Astrocyte of the cerebellum (primary cell): Measurements from ENCODE around the gene MAMLD1.

Experiments used
- DNase-seq: peaks from one replicate; pipeline ENCODE4 v3.0.0-alpha.2; 2011; ENCODE audit warnings: low read depth
- H3K4me3 ChIP-seq: 2 replicates; pipeline ENCODE4 v1.5.1; 2011; ENCODE audit warnings: mild to moderate bottlenecking, low read depth, low read length, moderate library complexity
- in situ Hi-C: cut with HindIII; loops from 2 replicates; pipeline ENCODE4 v1.10.0; 2017; ENCODE audit warnings: low sequenced_read_pairs
- TF ChIP-seq, protein P1 (sequence below): IDR thresholded peaks from 2 replicates; pipeline ENCODE4 v1.5.1; 2012; ENCODE audit warnings: low read length, low read depth, moderate library complexity, mild to moderate bottlenecking; ENCODE audit errors: missing control alignments

Gene MAMLD1

DNA sequence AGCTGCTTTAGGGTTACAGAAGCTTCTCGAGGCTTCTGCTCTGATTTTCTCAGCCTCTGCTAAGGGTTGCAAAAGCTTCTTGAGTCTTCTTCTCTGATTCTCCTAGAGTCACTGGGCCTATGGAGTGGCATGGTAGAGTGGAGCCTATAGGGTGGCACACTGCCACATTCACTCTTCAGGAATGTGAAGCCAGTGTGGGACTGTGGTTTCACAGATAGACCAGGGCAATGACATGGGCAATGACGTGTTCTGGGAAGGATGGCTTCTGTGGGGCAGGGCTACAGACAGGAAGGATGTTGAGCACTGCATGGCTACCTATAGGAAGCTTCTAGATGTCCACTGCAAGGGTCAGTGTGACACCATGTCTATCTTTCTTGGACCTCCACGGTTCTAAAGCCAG, 11.0 kb upstream of the MAMLD1 start:
- DNase-seq = no peak
- H3K4me3 ChIP-seq = no peak overlapping the region
- TF ChIP-seq, protein P1, sequence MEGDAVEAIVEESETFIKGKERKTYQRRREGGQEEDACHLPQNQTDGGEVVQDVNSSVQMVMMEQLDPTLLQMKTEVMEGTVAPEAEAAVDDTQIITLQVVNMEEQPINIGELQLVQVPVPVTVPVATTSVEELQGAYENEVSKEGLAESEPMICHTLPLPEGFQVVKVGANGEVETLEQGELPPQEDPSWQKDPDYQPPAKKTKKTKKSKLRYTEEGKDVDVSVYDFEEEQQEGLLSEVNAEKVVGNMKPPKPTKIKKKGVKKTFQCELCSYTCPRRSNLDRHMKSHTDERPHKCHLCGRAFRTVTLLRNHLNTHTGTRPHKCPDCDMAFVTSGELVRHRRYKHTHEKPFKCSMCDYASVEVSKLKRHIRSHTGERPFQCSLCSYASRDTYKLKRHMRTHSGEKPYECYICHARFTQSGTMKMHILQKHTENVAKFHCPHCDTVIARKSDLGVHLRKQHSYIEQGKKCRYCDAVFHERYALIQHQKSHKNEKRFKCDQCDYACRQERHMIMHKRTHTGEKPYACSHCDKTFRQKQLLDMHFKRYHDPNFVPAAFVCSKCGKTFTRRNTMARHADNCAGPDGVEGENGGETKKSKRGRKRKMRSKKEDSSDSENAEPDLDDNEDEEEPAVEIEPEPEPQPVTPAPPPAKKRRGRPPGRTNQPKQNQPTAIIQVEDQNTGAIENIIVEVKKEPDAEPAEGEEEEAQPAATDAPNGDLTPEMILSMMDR = no peak
- in situ Hi-C loops = no loop called here

DNA sequence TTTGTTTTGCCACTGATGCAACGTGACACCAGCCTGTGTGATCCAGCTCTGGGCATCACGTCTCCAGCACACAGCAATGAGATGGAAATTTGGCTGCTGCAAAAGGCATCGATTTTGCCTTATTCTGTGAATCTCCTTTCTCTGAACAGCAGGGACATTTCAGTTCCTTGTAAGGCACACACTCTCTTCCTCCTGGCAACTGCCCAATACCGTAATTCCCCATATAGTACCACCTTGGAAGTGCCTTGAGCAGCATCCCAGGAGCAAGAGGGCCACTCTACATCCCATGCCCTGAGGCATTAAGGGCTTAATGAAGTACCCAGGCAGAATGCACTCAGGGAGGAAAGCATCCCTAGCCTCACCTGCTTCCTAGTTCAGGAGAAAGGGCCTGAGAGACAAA, 10.5 kb upstream of the MAMLD1 start:
- in situ Hi-C loops = no loop called here
- no peak overlapping the region for H3K4me3 ChIP-seq
- TF ChIP-seq, protein P1 = no peak
- DNase-seq = no peak

DNA sequence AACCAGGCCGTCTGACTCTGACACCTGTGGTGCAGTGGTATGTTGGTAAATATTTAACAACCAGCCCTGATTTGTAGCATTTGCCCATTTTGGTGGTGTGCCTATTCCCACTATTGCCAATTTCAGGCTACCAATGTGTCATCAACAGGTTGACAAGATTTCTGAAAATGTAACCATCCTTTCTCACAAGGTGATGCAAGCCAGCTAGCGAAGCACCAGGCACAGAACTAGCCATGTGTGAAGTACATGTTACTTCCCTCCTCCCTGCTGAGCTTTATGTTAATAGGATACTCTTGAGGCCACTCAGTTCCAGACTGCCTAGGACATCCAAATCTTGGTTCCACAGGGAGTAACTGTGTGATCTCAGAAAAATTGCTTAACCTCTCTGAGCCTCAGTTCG, 7.2 kb upstream of the MAMLD1 start:
- TF ChIP-seq, protein P1 = no peak
- in situ Hi-C loops = no loop called here
- no peak overlapping the region for H3K4me3 ChIP-seq
- no peak for DNase-seq

DNA sequence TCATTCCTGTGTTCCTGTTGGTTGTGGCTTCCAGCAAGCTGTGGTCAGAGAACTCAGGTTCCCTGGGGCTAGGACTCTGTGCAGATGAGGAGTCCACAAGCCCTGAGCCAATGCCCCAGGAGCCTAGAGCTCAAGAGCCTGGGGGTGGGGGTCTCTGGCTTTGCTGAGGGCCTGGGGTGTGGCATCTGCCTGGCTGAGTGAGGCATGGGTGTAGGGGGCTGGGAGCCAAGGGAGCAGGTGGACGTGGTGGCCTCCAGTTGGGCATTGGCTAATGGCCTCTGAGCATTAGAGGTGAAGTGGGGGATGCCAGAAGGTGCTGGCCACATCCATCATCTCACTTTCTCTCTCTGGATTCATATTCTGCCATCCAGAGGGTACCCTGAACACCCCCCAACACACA, 5.3 kb upstream of the MAMLD1 start:
- DNase-seq = no peak
- no peak overlapping the region for H3K4me3 ChIP-seq
- in situ Hi-C loops = no loop called here
- TF ChIP-seq, protein P1 = no peak

DNA sequence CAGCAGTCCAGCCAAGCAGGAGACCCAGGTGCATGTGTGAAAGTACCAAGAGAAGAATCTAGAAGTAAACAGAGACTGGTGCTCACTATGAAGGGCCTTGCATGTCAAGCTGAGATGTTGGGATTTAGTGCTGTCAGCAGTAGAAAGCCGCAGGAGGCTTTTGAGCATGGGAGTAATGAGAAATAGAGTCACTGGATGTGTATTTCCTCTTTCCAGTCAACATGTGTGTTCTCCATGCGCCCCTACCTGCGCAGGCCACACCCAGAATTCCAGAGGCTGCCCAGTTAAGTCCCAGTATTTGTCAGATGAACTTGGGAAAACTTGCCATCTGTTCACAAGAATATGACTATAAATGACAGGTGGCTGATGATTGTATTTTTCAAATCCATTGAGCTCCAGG, 4.5 kb upstream of the MAMLD1 start:
- in situ Hi-C loops = no loop called here
- no peak overlapping the region for H3K4me3 ChIP-seq
- DNase-seq = no peak
- TF ChIP-seq, protein P1 = no peak

DNA sequence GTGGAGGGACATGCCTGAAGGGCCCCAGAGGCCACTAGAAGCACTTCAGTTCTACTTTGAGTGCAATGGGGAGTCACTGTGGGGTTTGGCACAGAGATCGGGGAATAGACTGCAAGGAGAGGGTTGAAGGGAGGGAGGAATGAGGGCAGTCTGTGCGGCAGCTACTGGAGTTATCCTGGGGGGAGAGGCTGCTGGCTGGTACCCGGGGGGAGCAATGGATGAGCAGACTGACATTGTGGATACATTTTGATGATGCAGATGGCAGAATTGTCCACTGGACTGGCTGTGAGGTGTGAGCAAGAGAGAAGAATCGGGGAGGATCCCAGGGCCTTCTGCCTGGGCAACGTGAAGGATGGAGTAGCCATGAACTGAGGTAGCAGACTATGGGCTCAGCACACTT, 2.8 kb upstream of the MAMLD1 start:
- H3K4me3 ChIP-seq = no peak overlapping the region
- in situ Hi-C loops = no loop called here
- no peak for DNase-seq
- TF ChIP-seq, protein P1 = no peak
